Stomach (tissue), 9 donors: ENCODE measurements around the gene DBR1. TPM values are rescaled to one million over a fixed set of nuclear protein-coding genes. Genes with fewer than 3 reads are reported as not detected.

Source experiments
- DNase-seq, 2 donors: peaks; one replicate each; pipeline versions ENCODE4 v3.0.0 to v3.0.0-alpha.2; 2013 to 2019
- H3K27ac ChIP-seq, 5 donors: fragments of 200-600 bp in 4 of 5; sonication (generic) in 4 of 5; one replicate each; pipeline ENCODE4 v1.5.1; 2013 to 2019; ENCODE audit warnings: mild to moderate bottlenecking in 1 of 5, moderate library complexity in 1 of 5
- H3K27me3 ChIP-seq, 3 donors: fragments of 200-600 bp; sonication (generic); one replicate each; pipeline ENCODE4 v1.5.1; 2017 to 2019; ENCODE audit warnings: mixed run types in 1 of 3
- H3K36me3 ChIP-seq, 4 donors: fragments of 200-600 bp; sonication (generic); 1 replicate in 3 of 4; 2 replicates in 1 of 4; pipeline ENCODE4 v1.5.1; 2016 to 2019
- H3K4me1 ChIP-seq, 4 donors: fragments of 200-600 bp; sonication (generic); one replicate each; pipeline ENCODE4 v1.5.1; 2016 to 2019
- H3K4me3 ChIP-seq, 4 donors: fragments of 200-600 bp; sonication (generic) in 3 of 4; one replicate each; pipeline ENCODE4 v1.5.1; 2016 to 2019; ENCODE audit warnings: mild to moderate bottlenecking in 1 of 4
- H3K9me3 ChIP-seq, 4 donors: fragments of 200-600 bp; sonication (generic); one replicate each; pipeline ENCODE4 v1.5.1; 2016 to 2019
- CTCF ChIP-seq, 7 experiments: fragments of 450-650 bp in 4 of 7; fragments of 200-600 bp in 3 of 7; sonication (generic) in 3 of 7; IDR thresholded peaks; one replicate each; pipeline ENCODE4 v1.5.1; 2016 to 2019; ENCODE audit warnings: antibody characterized with exemption in 7 of 7, control low read depth in 2 of 7, mild to moderate bottlenecking in 1 of 7
- EP300 ChIP-seq: sonication (generic); formaldehyde crosslinking; IDR thresholded peaks from one replicate; pipeline ENCODE4 v1.6.1; 2017; ENCODE audit warnings: antibody characterized with exemption
- POLR2A ChIP-seq, 4 donors: fragments of 450-650 bp; IDR thresholded peaks; one replicate each; pipeline ENCODE4 v1.6.1; 2016; ENCODE audit warnings: antibody characterized with exemption in 4 of 4, control low read depth in 2 of 4, mild to moderate bottlenecking in 1 of 4, moderate library complexity in 1 of 4
- POLR2AphosphoS5 ChIP-seq, 3 donors: sonication (generic); formaldehyde crosslinking; IDR thresholded peaks; one replicate each; pipeline ENCODE4 v1.6.1; 2016; ENCODE audit warnings: antibody characterized with exemption in 3 of 3
- WGBS, 5 donors: extraction: QIAGEN DNeasy Blood & Tissue Kit in 3 of 5; methylation state at CpG; one replicate each; pipeline versions ENCODE4 v1.1.5 to v1.1.7; 2013 to 2018; 5-methylcytosine and 5-hydroxymethylcytosine counted together
- intact Hi-C: fragments of 100-400 bp; cut with DNase I; formaldehyde crosslinking; loops from one replicate; pipeline ENCODE4 v1.15.1; 2023; ENCODE audit warnings: low total_unique reads
- polyA plus RNA-seq, 3 donors: library from polyadenylated mRNA; stranded (reverse); fragments of 200-250 nt; gene quantifications; one replicate each; pipeline ENCODE4 v1.2.3, GENCODE V29; 2013
- total RNA-seq, 5 donors: library from RNA; depleted of rRNA; stranded (reverse); fragments of >200 nt; gene quantifications; one replicate each; pipeline versions ENCODE4 v1.1.0 to v1.2.3, GENCODE V29; 2014 to 2016
- donor health status: healthy with polysubstance abuse.
- donor health status: Bipolar disorder and iron deficiency.
- donor health status: healthy.

Gene DBR1
- total and polyA plus RNA-seq, 8 donors: 4.7 to 50.9 (median 9.8) TPM

GRCh38 chr3:138172625-138173024, 2.1 kb downstream of the DBR1 start:
- Histone ChIP-seq H3K4me1 (peaks cover 13 to 39% (median 27%) of the 10 kb centered on the region in 4 donors), H3K9me3 (no peaks in the 10 kb centered on the region), H3K27ac (no peak overlapping the region), H3K27me3 (no peaks in the 10 kb centered on the region), H3K4me3 (peak overlapping the region in 2 of 4 donors; percentile 8 to 89), H3K36me3 (peaks cover 1 to 48% (median 40%) of the 10 kb centered on the region in 4 donors)
- no peak for TF ChIP-seq POLR2A (IDR thresholded peaks at IDR 0.05)
- TF ChIP-seq CTCF (IDR thresholded peaks at IDR 0.05): no peak
- TF ChIP-seq EP300: no peak
- TF ChIP-seq POLR2AphosphoS5 (IDR thresholded peaks at IDR 0.05): no peak
- DNase-seq: no peak
- WGBS, 5 donors: 28 to 56% (median 52%) methylated on average over 2 of the region's 2 CpGs
- intact Hi-C loops: no loop called here

- no peaks in the 10 kb centered on the region for H3K27me3 ChIP-seq
- TF ChIP-seq CTCF (IDR thresholded peaks at IDR 0.05) (no peak), POLR2A (IDR thresholded peaks at IDR 0.05) (no peak), EP300 (no peak), POLR2AphosphoS5 (IDR thresholded peaks at IDR 0.05) (no peak)
- intact Hi-C loops: no loop called here
- H3K36me3 ChIP-seq: peaks cover 32 to 100% (median 99%) of the 10 kb centered on the region in 4 donors
- H3K27ac ChIP-seq: no peak overlapping the region
- 99 to 100% (median 100%) methylated on average over 2 of the region's 2 CpGs for WGBS, 5 donors
- H3K9me3 ChIP-seq: no peaks in the 10 kb centered on the region
- H3K4me3 ChIP-seq: no peak overlapping the region
- no peaks in the 10 kb centered on the region for H3K4me1 ChIP-seq
- DNase-seq: no peak
Measured at GRCh38 chr3:138165061-138165460, 9.7 kb downstream of the DBR1 start.

- DNase-seq: no peak
- peaks cover 0 to 8% (median 0%) of the 10 kb centered on the region in 4 donors for H3K9me3 ChIP-seq
- H3K27ac ChIP-seq: no peak overlapping the region
- H3K27me3 ChIP-seq: no peaks in the 10 kb centered on the region
- TF ChIP-seq CTCF (IDR thresholded peaks at IDR 0.05) (no peak), EP300 (no peak), POLR2AphosphoS5 (IDR thresholded peaks at IDR 0.05) (no peak), POLR2A (IDR thresholded peaks at IDR 0.05) (no peak)
- H3K4me1 ChIP-seq: no peaks in the 10 kb centered on the region
- 84 to 96% (median 95%) methylated on average over 4 of the region's 4 CpGs for WGBS, 5 donors
- H3K36me3 ChIP-seq: peaks cover 8 to 28% (median 27%) of the 10 kb centered on the region in 4 donors
- no peak overlapping the region for H3K4me3 ChIP-seq
- intact Hi-C loops: no loop called here
Measured at GRCh38 chr3:138157743-138158142, 17.0 kb downstream of the DBR1 start.

GRCh38 chr3:138154534-138154933, 20.2 kb downstream of the DBR1 start:
- intact Hi-C loops: no loop called here
- TF ChIP-seq POLR2AphosphoS5 (IDR thresholded peaks at IDR 0.05) (no peak), CTCF (IDR thresholded peaks at IDR 0.05) (no peak), EP300 (no peak), POLR2A (IDR thresholded peaks at IDR 0.05) (no peak)

More at GRCh38 chr3:138154534-138154933, 20.2 kb downstream of the DBR1 start:
- peaks cover 0 to 8% (median 0%) of the 10 kb centered on the region in 4 donors for H3K9me3 ChIP-seq
- no peak overlapping the region for H3K4me3 ChIP-seq
- H3K27ac ChIP-seq: no peak overlapping the region
- no peaks in the 10 kb centered on the region for H3K4me1 ChIP-seq
- H3K27me3 ChIP-seq: no peaks in the 10 kb centered on the region
- no peaks in the 10 kb centered on the region for H3K36me3 ChIP-seq
- DNase-seq: no peak
